ENCODE measurements around the gene AK9. TPM values are rescaled to one million over a fixed set of nuclear protein-coding genes. Genes with fewer than 3 reads are reported as not detected.

AK9 gene
- total and polyA plus RNA-seq, 2 of the 8 experiments (the other 6 are each of a cell fraction or from before 2014, with no cell fraction given) = 1.8 to 2.2 TPM

DNA sequence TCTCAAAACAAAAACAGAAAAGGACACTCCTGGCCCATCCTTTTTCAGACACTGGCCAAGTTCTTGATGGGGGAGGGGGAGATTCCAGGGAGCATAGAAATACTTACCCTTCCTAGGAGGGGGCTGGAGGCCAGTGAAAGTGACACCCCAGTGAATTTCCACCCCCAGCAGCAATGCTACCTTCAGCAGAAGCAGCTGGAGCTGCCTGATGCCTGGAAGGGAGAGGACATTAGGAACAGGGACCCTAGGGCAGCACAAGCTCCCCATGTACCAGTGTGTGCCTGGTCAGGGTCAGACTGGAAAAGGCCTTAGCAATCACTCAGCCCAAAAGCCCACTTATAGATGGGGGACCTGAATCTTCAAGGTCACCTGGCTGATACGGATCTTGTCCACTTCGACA is 237.8 kb downstream of the AK9 start (continued):
- TF ChIP-seq CHD7 (IDR thresholded peaks at IDR 0.05; ENCODE audit: insufficient replicate concordance, low read length) (no peak), SP1 (IDR thresholded peaks at IDR 0.05; ENCODE audit: low read depth, low read length) (no peak), KDM5A (IDR thresholded peaks at IDR 0.05; ENCODE audit: low read length) (no peak), CTBP2 (IDR thresholded peaks at IDR 0.05; ENCODE audit: borderline replicate concordance, insufficient read depth, insufficient read length, low read length) (no peak), KDM1A (IDR thresholded peaks at IDR 0.05; ENCODE audit: borderline replicate concordance, low read length) (no peak), POLR2A (IDR thresholded peaks at IDR 0.05; ENCODE audit: control extremely low read depth in 1 of 2, low read depth in 2 of 2, low read length in 2 of 2) (no peak), GABPA (IDR thresholded peaks at IDR 0.05; ENCODE audit: borderline replicate concordance, insufficient read depth, low read length) (no peak)
